MCF 10A (cell line): ENCODE results near the gene HOXB7. TPM values are rescaled to one million over a fixed set of nuclear protein-coding genes. Genes with fewer than 3 reads are reported as not detected.
A peak's percentile ranks its signal among the peaks of the same experiment; 100 is the strongest.

Experiments
- BruUV-seq: library from RNA; stranded (reverse); fragments of 400-500 nt; replicated peaks from 2 replicates; lab custom pipeline; 2021; lab: Mats Ljungman, UMichigan
- CTCF ChIA-PET: fragments of 300-600 bp; sonication (Branson Sonifier 250); formaldehyde crosslinking; extraction: SDS; loops from one replicate; lab custom pipeline; 2021; ENCODE audit warnings: antibody characterized with exemption, inconsistent platforms; lab: Yijun Ruan, JAX
- POLR2A ChIA-PET: fragments of 300-600, 350-650 bp; sonication (Branson Sonifier 250); formaldehyde crosslinking; extraction: SDS; loops from one replicate; lab custom pipeline; 2020; ENCODE audit warnings: antibody characterized with exemption, inconsistent platforms; lab: Yijun Ruan, JAX
- DNase-seq: peaks from one replicate; pipeline ENCODE4 v3.0.0-alpha.2; 2018; ENCODE audit not compliant: unreplicated experiment
- H3K27ac Mint-ChIP-seq: one replicate; pipeline ENCODE4 v1.8.0; 2022; ENCODE audit warnings: mild to moderate bottlenecking, low read depth, mixed read lengths; ENCODE audit not compliant: unreplicated experiment
- H3K27me3 Mint-ChIP-seq: one replicate; pipeline ENCODE4 v1.8.0; 2022; ENCODE audit warnings: mixed read lengths; ENCODE audit not compliant: insufficient read depth, unreplicated experiment
- H3K36me3 Mint-ChIP-seq: one replicate; pipeline ENCODE4 v1.8.0; 2022; ENCODE audit warnings: mild to moderate bottlenecking, moderate library complexity, mixed read lengths; ENCODE audit not compliant: insufficient read depth, unreplicated experiment
- H3K4me1 Mint-ChIP-seq: one replicate; pipeline ENCODE4 v1.8.0; 2022; ENCODE audit warnings: mixed read lengths; ENCODE audit not compliant: insufficient read depth, unreplicated experiment
- H3K4me3 Mint-ChIP-seq: one replicate; pipeline ENCODE4 v1.8.0; 2022; ENCODE audit warnings: mild to moderate bottlenecking, moderate library complexity, mixed read lengths; ENCODE audit not compliant: unreplicated experiment
- H3K9me3 Mint-ChIP-seq: one replicate; pipeline ENCODE4 v1.8.0; 2022; ENCODE audit warnings: mixed read lengths; ENCODE audit not compliant: unreplicated experiment
- intact Hi-C: fragments of 100-400 bp; cut with micrococcal nuclease; formaldehyde crosslinking; loops from 2 replicates; pipeline ENCODE4 v1.14.1; 2022
- total RNA-seq: library from RNA; stranded (reverse); gene quantifications from 2 replicates; pipeline ENCODE4 v1.2.3, GENCODE V29; 2022
- TF ChIP-seq, protein P1 (sequence below): fragments of 200-600 bp; IDR thresholded peaks from one replicate; pipeline ENCODE4 v1.8.0; 2022; ENCODE audit warnings: antibody characterized with exemption, mild to moderate bottlenecking; ENCODE audit not compliant: unreplicated experiment

HOXB7 gene
- total RNA-seq, 1 experiment from 2014 or later, result not detected

DNA sequence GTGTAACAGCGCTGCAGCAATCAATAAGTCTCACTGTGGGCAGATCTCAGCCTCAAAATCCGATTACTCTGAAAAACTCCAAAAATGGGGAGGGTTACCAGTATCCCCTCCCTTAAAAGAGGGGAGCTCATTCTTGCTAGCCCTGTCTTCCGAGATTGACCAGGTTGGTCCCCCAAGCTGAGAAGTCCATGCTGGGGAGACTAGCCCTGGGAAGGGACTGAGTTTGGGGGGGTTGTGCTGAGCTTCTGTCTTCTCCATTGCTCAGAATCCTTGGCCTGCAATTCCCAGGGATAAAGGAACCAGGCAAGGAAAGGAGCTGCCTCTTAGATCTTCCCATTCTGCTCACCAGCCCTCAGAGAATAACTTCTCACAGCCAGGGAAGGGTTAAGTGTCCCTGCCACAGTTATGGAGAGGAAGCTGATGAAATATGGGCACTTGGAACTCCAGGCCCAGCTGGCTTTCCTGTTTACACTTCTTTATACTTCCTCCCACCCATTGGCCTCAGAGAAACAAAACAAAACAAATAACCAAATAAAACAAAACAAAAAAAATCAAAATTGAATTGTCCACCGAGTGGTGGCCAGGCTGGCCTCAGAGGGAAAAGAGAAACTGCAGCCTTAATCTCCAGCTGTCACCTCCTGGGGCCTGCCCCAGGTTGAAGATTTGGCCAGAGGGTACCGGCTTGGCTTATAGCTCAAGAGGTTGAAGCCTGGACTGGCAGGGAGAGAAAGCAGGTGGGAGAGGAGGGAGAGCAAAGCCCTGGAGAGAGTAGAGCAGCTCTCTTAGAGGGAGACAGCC is 23.3 kb downstream of the HOXB7 start:
- CTCF ChIA-PET, result interaction anchor here (0.7 to 1.3 kb wide), 9 partner anchors 9 to 371 kb away, joined by 3 to 6 read pairs (median 3); no protein-coding TSS in a partner anchor
- Mint-ChIP-seq H3K4me1 (peaks cover 14% of the 10 kb centered on the region), H3K27me3 (peaks cover 28% of the 10 kb centered on the region), H3K4me3 (no peak overlapping the region), H3K9me3 (no peaks in the 10 kb centered on the region), H3K27ac (no peak overlapping the region), H3K36me3 (no peaks in the 10 kb centered on the region)
- BruUV-seq, result no TSS peak
- POLR2A ChIA-PET, result interaction anchor here (0.6 to 0.9 kb wide), 4 partner anchors 72 to 311 kb away, joined by 3 to 5 read pairs (median 3); no protein-coding TSS in a partner anchor
- intact Hi-C loops, result no loop called here
- DNase-seq, result no peak
- TF ChIP-seq, protein P1, sequence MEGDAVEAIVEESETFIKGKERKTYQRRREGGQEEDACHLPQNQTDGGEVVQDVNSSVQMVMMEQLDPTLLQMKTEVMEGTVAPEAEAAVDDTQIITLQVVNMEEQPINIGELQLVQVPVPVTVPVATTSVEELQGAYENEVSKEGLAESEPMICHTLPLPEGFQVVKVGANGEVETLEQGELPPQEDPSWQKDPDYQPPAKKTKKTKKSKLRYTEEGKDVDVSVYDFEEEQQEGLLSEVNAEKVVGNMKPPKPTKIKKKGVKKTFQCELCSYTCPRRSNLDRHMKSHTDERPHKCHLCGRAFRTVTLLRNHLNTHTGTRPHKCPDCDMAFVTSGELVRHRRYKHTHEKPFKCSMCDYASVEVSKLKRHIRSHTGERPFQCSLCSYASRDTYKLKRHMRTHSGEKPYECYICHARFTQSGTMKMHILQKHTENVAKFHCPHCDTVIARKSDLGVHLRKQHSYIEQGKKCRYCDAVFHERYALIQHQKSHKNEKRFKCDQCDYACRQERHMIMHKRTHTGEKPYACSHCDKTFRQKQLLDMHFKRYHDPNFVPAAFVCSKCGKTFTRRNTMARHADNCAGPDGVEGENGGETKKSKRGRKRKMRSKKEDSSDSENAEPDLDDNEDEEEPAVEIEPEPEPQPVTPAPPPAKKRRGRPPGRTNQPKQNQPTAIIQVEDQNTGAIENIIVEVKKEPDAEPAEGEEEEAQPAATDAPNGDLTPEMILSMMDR, result no peak

DNA sequence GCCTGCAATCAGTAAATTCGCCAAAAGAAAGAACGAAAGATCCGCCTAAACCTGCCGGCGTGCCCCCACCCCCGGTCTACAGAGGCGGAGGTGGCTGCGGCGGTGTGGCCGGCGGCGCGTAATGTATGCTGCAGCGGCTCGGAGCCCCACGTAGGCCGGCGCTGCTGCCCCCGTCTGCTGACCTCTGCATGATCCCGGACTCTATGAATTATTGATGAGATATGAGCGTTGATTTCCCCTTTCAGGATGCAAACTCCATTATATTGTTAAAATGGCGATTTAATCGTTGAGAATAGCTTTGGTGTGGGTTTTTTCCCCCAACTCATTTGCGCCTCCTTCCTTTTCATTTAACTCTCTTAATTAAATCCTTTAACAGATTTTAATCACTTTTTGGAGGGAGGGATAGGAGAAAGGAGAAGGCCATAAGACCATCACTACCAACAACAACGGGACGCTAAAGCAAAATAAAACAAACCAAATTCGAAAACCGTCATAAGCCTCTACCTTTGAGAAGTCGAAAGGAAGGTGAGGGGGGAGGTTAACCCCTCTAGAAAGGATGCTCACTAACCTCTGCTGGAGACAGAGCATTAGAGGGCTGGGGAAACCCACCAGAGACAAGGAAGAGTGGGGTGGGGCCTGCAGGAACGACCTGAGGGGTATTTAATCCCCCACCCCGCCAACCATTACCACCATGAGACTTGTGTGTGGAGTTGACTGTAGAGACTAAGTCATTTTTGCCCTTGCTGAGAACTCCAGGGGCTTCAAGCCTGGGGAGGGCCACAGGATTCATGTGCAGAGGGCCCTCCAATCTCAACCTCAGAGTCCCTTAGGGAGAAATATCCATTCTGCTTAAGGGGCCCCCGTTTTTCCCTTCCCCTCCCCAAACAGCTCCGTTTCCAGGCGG is 24.2 kb downstream of the HOXB7 start:
- DNase-seq, result no peak
- Mint-ChIP-seq H3K27ac (no peak overlapping the region), H3K27me3 (peaks cover 28% of the 10 kb centered on the region), H3K36me3 (no peaks in the 10 kb centered on the region), H3K9me3 (no peaks in the 10 kb centered on the region), H3K4me1 (peaks cover 14% of the 10 kb centered on the region), H3K4me3 (peak overlapping the region; percentile 89)
- POLR2A ChIA-PET, result interaction anchor here (0.6 to 0.9 kb wide), 3 partner anchors 71 to 278 kb away, joined by 3 read pairs; no protein-coding TSS in a partner anchor
- BruUV-seq, result no TSS peak
- TF ChIP-seq, protein P1, result no peak
- CTCF ChIA-PET, result interaction anchor here (0.5 to 1.2 kb wide), 6 partner anchors 32 to 425 kb away, joined by 3 to 4 read pairs (median 3); no protein-coding TSS in a partner anchor
- intact Hi-C loops, result no loop called here

DNA sequence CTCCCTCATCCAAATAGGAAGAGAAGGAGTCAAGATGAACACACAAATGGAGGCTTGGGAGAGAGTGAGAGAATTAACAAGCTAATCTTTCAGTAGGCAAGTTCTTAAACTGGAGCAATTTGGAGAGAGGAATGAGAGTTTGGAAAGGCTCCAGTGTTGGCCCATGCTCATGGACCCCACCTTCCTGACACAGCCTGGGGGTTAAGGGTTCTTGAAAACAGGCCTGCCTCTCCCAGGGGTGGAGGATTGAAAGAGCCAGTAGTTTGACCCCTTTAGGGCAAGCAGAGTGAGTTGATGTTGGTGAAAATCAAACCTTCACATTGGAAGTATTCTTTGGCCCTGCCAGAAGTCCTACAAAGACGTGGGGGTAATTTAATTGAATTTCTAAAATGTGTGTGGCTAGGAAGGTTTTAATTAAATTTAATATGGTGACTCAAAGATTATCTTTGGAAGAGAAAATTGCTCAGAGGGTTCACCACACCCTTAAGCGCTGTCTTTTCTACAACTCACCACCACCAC is 26.5 kb downstream of the HOXB7 start:
- ChIA-PET POLR2A (no interaction called here), CTCF (interaction anchor here (0.6 to 0.8 kb wide), 5 partner anchors 28 to 1089 kb away, joined by 3 to 5 read pairs (median 3); no protein-coding TSS in a partner anchor)
- Mint-ChIP-seq H3K27ac (no peak overlapping the region), H3K4me3 (peak overlapping the region; percentile 89), H3K4me1 (peaks cover 14% of the 10 kb centered on the region), H3K27me3 (peaks cover 37% of the 10 kb centered on the region), H3K36me3 (no peaks in the 10 kb centered on the region), H3K9me3 (no peaks in the 10 kb centered on the region)
- intact Hi-C loops, result no loop called here
- TF ChIP-seq, protein P1, result no peak
- no TSS peak for BruUV-seq
- no peak for DNase-seq
